Type B pancreatic cell (in vitro differentiated cells): Measurements from ENCODE around the gene CAMTA1. TPM values are rescaled to one million over a fixed set of nuclear protein-coding genes. Genes with fewer than 3 reads are reported as not detected.

Experiments
- DNase-seq: peaks from one replicate; pipeline ENCODE4 v3.0.0; 2021; ENCODE audit warnings: mixed read lengths; ENCODE audit not compliant: unreplicated experiment; ENCODE audit errors: extremely low spot score
- H3K27ac Mint-ChIP-seq: 2 replicates; pipeline ENCODE4 v1.8.0; 2021; ENCODE audit warnings: mild to moderate bottlenecking, mixed read lengths
- H3K27me3 Mint-ChIP-seq: 2 replicates; pipeline ENCODE4 v1.8.0; 2021; ENCODE audit warnings: mixed read lengths
- H3K36me3 Mint-ChIP-seq: 2 replicates; pipeline ENCODE4 v1.8.0; 2021; ENCODE audit warnings: mixed read lengths
- H3K4me1 Mint-ChIP-seq: one replicate; pipeline ENCODE4 v1.8.0; 2021; ENCODE audit warnings: mixed read lengths; ENCODE audit not compliant: unreplicated experiment
- H3K4me3 Mint-ChIP-seq: 2 replicates; pipeline ENCODE4 v1.8.0; 2021; ENCODE audit warnings: mild to moderate bottlenecking, mixed read lengths
- H3K9me3 Mint-ChIP-seq: 2 replicates; pipeline ENCODE4 v1.8.0; 2021; ENCODE audit warnings: mixed read lengths
- total RNA-seq: library from RNA; stranded (reverse); gene quantifications from 2 replicates; pipeline ENCODE4 v1.2.1, GENCODE V29; 2021; ENCODE audit warnings: low replicate concordance
- TF ChIP-seq, protein P1 (sequence below): fragments of 200-600 bp; sonication (generic); conservative IDR thresholded peaks from 2 replicates; pipeline ENCODE4 v1.5.0; 2021; ENCODE audit warnings: antibody characterized with exemption, mild to moderate bottlenecking

CAMTA1 gene
- total RNA-seq, 1 donor from 2014 or later, result 82.5 TPM

DNA sequence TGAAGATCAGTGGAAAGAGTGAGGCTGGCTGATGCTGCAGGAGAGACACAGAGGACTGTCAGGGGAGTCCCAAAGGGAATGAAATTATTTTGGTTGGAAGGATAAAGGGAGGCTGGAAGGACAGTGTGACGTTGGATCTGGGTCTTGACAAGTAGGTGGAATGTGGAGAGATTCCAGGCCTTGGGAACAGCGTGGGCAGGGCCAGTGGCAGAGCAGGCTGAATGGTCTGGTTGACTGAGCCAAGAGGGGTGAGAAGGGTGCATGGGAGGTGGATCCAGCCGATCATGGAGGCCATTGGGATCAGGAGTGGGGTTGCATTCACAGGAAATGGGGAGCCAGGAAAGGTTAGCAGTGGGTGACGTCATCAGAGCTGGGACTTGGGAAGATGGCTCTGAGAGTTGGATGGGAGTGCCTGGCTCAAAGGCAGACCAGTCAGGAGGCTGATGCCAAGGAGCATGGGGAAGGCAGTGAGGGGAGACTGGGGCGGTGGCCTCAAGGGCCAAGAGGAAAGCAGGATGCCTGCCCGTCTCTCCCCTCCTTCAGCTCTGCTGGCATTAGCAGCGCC, 839.6 kb downstream of the CAMTA1 start:
- Mint-ChIP-seq H3K27ac (peak overlapping the region; percentile 12), H3K27me3 (peaks cover 58% of the 10 kb centered on the region), H3K36me3 (no peaks in the 10 kb centered on the region), H3K9me3 (no peaks in the 10 kb centered on the region), H3K4me3 (no peak overlapping the region), H3K4me1 (peaks cover 13% of the 10 kb centered on the region)
- no peak for DNase-seq
- TF ChIP-seq, protein P1, sequence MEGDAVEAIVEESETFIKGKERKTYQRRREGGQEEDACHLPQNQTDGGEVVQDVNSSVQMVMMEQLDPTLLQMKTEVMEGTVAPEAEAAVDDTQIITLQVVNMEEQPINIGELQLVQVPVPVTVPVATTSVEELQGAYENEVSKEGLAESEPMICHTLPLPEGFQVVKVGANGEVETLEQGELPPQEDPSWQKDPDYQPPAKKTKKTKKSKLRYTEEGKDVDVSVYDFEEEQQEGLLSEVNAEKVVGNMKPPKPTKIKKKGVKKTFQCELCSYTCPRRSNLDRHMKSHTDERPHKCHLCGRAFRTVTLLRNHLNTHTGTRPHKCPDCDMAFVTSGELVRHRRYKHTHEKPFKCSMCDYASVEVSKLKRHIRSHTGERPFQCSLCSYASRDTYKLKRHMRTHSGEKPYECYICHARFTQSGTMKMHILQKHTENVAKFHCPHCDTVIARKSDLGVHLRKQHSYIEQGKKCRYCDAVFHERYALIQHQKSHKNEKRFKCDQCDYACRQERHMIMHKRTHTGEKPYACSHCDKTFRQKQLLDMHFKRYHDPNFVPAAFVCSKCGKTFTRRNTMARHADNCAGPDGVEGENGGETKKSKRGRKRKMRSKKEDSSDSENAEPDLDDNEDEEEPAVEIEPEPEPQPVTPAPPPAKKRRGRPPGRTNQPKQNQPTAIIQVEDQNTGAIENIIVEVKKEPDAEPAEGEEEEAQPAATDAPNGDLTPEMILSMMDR, result no peak

DNA sequence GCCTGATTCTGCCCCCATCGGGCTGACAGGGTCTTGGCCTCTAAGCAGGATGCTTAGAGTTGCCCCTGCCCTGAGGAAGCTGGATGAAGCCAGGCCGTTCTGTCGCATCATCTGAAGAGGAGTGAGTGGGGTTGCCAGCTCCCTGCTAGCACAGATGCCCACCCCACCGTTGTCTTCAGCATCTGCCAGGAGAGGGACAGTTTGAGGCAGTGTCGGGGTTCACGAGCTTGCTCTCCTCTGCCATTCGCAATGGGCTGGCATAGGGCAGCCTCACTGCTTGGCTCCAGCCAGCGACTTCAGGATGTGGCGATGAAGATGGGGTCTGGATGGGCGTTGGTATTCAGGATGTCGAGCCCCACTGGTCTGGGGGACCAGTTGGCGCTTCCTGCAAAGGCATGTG, 840.1 kb downstream of the CAMTA1 start:
- Mint-ChIP-seq H3K9me3 (no peaks in the 10 kb centered on the region), H3K4me3 (no peak overlapping the region), H3K36me3 (no peaks in the 10 kb centered on the region), H3K27ac (no peak overlapping the region), H3K27me3 (peaks cover 62% of the 10 kb centered on the region), H3K4me1 (peaks cover 18% of the 10 kb centered on the region)
- TF ChIP-seq, protein P1, result no peak
- DNase-seq, result no peak

DNA sequence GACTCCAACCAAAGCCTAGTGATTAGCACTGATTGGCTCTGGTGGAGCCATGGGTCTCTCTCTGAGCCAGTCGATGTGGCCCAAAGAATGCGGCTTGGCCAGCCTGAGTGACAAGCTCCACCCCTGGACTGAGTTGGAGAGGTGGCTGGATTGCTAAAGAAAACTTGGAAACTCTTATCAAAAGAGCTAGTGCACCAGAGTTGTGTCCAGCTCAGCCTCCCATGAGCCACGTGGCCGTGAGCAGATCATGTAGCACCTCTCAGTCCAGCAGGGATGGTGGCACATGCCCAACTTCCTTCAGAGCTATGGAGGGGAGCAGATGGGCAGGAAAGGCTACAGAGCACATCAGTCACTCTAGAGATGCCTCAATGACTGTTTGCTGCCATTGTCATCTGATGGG, 843.0 kb downstream of the CAMTA1 start:
- no peaks in the 10 kb centered on the region for H3K36me3 Mint-ChIP-seq
- peaks cover 15% of the 10 kb centered on the region for H3K4me1 Mint-ChIP-seq
- TF ChIP-seq, protein P1, result no peak
- no peak for DNase-seq
- H3K27ac Mint-ChIP-seq, result no peak overlapping the region
- H3K4me3 Mint-ChIP-seq, result no peak overlapping the region
- peaks cover 55% of the 10 kb centered on the region for H3K27me3 Mint-ChIP-seq
- H3K9me3 Mint-ChIP-seq, result no peaks in the 10 kb centered on the region

DNA sequence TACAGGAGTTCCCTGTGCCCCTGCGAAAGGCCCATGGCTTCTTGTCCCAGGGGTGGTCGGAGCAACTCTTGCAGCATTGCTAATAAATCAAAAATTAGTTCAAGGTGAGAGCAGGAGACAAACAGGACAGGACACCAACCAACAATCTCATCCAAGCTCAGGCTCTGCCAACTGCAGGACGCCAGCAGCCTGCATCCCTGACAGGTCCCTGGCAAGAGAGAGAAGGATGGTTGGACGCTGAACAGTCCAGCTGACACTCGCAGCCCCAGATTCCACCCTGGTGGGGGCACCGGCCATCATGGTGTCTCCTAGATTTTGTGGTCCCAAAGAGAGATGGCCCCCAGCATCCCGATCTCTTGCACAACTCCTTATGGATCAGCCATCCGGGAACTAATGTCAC, 843.8 kb downstream of the CAMTA1 start:
- H3K4me3 Mint-ChIP-seq, result no peak overlapping the region

DNA sequence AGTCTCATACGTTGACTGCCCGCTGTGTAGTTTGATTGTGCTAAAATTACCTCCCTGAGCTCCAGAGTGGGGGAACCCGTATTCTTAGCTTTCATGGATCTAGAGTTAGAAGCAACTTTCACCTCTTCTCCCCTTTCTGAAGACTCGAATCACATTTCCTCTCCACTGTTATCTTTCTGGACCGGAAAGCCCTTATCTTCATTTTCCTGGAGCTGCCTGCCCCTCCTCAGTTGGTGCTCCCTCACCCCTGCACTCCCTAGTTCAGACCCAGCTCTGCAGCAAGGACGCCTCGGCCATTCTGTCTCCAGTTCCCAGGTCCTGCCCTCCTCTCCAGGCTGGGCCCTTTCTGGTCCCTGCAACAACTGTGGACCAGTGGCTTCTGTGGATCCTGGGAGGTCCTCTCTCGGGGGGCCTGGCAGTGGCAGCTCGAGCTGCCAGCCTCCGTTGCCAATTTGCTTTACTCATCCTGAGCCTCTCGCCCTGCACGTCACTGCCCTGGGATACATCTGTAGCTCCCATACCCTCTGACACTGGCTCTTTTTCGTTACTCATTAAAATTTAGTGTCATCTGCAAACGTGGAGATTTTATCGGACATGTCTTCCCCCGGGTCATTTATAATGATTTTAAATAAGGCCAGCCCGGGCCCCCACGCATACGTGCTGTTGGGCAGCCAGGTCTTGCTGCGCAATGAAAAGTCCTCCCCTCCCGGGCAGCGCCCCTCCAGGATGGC, 844.4 kb downstream of the CAMTA1 start:
- Mint-ChIP-seq H3K9me3 (no peaks in the 10 kb centered on the region), H3K36me3 (no peaks in the 10 kb centered on the region), H3K27me3 (peaks cover 52% of the 10 kb centered on the region), H3K4me3 (no peak overlapping the region), H3K4me1 (peaks cover 15% of the 10 kb centered on the region), H3K27ac (no peak overlapping the region)
- no peak for DNase-seq
- TF ChIP-seq, protein P1, result no peak

More for the DNA sequence above, 843.8 kb downstream of the CAMTA1 start:
- peaks cover 54% of the 10 kb centered on the region for H3K27me3 Mint-ChIP-seq
- DNase-seq, result no peak
- TF ChIP-seq, protein P1, result no peak
- H3K27ac Mint-ChIP-seq, result no peak overlapping the region
- H3K4me1 Mint-ChIP-seq, result peaks cover 15% of the 10 kb centered on the region
- H3K36me3 Mint-ChIP-seq, result no peaks in the 10 kb centered on the region
- no peaks in the 10 kb centered on the region for H3K9me3 Mint-ChIP-seq
